Osteocyte (in vitro differentiated cells): Measurements from ENCODE around the gene DNAH11. TPM values are rescaled to one million over a fixed set of nuclear protein-coding genes. Genes with fewer than 3 reads are reported as not detected.
"Not testable (repeated sequence)": the region's sequence is repeated elsewhere in the genome, so short reads cannot be mapped to it uniquely, and the experiment has no call there.

Source experiments
- DNase-seq: peaks from one replicate; pipeline ENCODE4 v3.0.0; 2021; ENCODE audit warnings: mixed read lengths; ENCODE audit not compliant: unreplicated experiment; ENCODE audit errors: extremely low spot score
- H3K27ac Mint-ChIP-seq: one replicate; pipeline ENCODE4 v1.8.0; 2021; ENCODE audit warnings: mild to moderate bottlenecking, mixed read lengths; ENCODE audit not compliant: unreplicated experiment
- H3K27me3 Mint-ChIP-seq: one replicate; pipeline ENCODE4 v1.8.0; 2021; ENCODE audit warnings: mixed read lengths; ENCODE audit not compliant: unreplicated experiment
- H3K36me3 Mint-ChIP-seq: one replicate; pipeline ENCODE4 v1.8.0; 2021; ENCODE audit warnings: mixed read lengths; ENCODE audit not compliant: unreplicated experiment
- H3K4me1 Mint-ChIP-seq: one replicate; pipeline ENCODE4 v1.8.0; 2021; ENCODE audit warnings: mixed read lengths; ENCODE audit not compliant: unreplicated experiment
- H3K4me3 Mint-ChIP-seq: one replicate; pipeline ENCODE4 v1.8.0; 2021; ENCODE audit warnings: mild to moderate bottlenecking, moderate library complexity, mixed read lengths; ENCODE audit not compliant: unreplicated experiment
- H3K9me3 Mint-ChIP-seq: one replicate; pipeline ENCODE4 v1.8.0; 2021; ENCODE audit warnings: mixed read lengths; ENCODE audit not compliant: unreplicated experiment
- CTCF ChIP-seq: fragments of 200-600 bp; sonication (generic); IDR thresholded peaks from 2 replicates; pipeline ENCODE4 v1.5.0; 2021; ENCODE audit warnings: antibody characterized with exemption, mild to moderate bottlenecking, moderate library complexity
- total RNA-seq: library from RNA; stranded (reverse); gene quantifications from 2 replicates; pipeline ENCODE4 v1.2.1, GENCODE V29; 2021

The DNAH11 gene
- total RNA-seq, 1 donor from 2014 or later: not detected

GRCh38 chr7:21526448-21526847, 16.4 kb upstream of the DNAH11 start:
- DNase-seq: no peak
- Mint-ChIP-seq H3K27me3 (peaks cover 10% of the 10 kb centered on the region), H3K4me3 (no peak overlapping the region), H3K27ac (no peak overlapping the region), H3K4me1 (no peaks in the 10 kb centered on the region), H3K9me3 (no peaks in the 10 kb centered on the region), H3K36me3 (no peaks in the 10 kb centered on the region)
- no peak for TF ChIP-seq CTCF

GRCh38 chr7:21532485-21532884, 10.4 kb upstream of the DNAH11 start:
- DNase-seq, H3K4me1 Mint-ChIP-seq, H3K27me3 Mint-ChIP-seq, H3K36me3 Mint-ChIP-seq, H3K4me3 Mint-ChIP-seq, H3K27ac Mint-ChIP-seq, H3K9me3 Mint-ChIP-seq: not testable (repeated sequence)

- not testable (repeated sequence) for H3K27ac Mint-ChIP-seq, H3K27me3 Mint-ChIP-seq, H3K36me3 Mint-ChIP-seq, H3K9me3 Mint-ChIP-seq, DNase-seq, H3K4me3 Mint-ChIP-seq, H3K4me1 Mint-ChIP-seq
These were observed 9.2 kb upstream of the DNAH11 start for GRCh38 chr7:21533646-21534045.

GRCh38 chr7:21536445-21537118, 6.3 kb upstream of the DNAH11 start:
- H3K4me1 Mint-ChIP-seq, H3K9me3 Mint-ChIP-seq, H3K4me3 Mint-ChIP-seq, H3K27ac Mint-ChIP-seq, H3K36me3 Mint-ChIP-seq, DNase-seq: not testable (repeated sequence)
- peaks cover 17% of the 10 kb centered on the region for H3K27me3 Mint-ChIP-seq

- Mint-ChIP-seq H3K4me1 (peaks cover 7% of the 10 kb centered on the region), H3K27ac (no peak overlapping the region), H3K27me3 (peaks cover 38% of the 10 kb centered on the region), H3K36me3 (no peaks in the 10 kb centered on the region), H3K4me3 (no peak overlapping the region), H3K9me3 (peaks cover 3% of the 10 kb centered on the region)
- TF ChIP-seq CTCF: no peak
- no peak for DNase-seq
These were observed 3.8 kb upstream of the DNAH11 start for GRCh38 chr7:21538936-21539495.

GRCh38 chr7:21543528-21544302, 876 bp downstream of the DNAH11 start:
- Mint-ChIP-seq H3K27me3 (peaks cover 64% of the 10 kb centered on the region), H3K4me1 (peaks cover 7% of the 10 kb centered on the region), H3K36me3 (no peaks in the 10 kb centered on the region), H3K4me3 (peak overlapping the region; percentile 65), H3K9me3 (peaks cover 3% of the 10 kb centered on the region), H3K27ac (no peak overlapping the region)
- no peak for TF ChIP-seq CTCF
- DNase-seq: no peak
